HG03064 (cell line): Measurements from ENCODE around the gene EIF2B2.

Experiments used
- ATAC-seq: cut with Tn5 transposase; IDR thresholded peaks from one replicate; pipeline ENCODE4 v1.9.1; 2021; ENCODE audit warnings: low read depth; ENCODE audit not compliant: unreplicated experiment

Gene EIF2B2

GRCh38 chr14:74973003-74973653, 29.6 kb upstream of the EIF2B2 start:
- ATAC-seq: no peak

DNA sequence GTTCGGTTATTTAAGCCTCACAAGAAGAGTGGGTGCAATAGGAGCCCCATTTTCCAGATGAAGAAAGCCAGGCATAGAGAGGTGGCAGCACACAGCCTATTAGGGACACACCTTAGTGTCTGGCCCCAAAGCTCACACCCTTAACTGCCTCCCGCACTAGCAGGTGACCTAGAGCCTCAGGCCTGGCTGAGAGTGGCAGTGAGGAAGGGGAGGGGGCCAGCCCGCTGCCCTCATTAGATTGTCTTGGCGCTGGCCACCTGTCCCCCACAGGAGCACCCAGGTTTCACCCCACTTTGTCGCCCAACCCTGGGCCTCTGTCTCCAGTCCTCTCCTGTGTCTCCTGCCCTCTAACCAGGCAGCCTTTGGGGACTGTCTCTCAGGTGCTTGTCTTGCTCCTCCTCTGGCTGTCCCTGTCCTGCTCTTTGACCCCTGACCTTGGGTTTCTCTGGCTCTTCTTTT, 28.8 kb upstream of the EIF2B2 start:
- no peak for ATAC-seq

GRCh38 chr14:74974364-74975058, 28.2 kb upstream of the EIF2B2 start:
- no peak for ATAC-seq

- ATAC-seq: no peak
Measured at GRCh38 chr14:74975059-74975810, 27.5 kb upstream of the EIF2B2 start.

DNA sequence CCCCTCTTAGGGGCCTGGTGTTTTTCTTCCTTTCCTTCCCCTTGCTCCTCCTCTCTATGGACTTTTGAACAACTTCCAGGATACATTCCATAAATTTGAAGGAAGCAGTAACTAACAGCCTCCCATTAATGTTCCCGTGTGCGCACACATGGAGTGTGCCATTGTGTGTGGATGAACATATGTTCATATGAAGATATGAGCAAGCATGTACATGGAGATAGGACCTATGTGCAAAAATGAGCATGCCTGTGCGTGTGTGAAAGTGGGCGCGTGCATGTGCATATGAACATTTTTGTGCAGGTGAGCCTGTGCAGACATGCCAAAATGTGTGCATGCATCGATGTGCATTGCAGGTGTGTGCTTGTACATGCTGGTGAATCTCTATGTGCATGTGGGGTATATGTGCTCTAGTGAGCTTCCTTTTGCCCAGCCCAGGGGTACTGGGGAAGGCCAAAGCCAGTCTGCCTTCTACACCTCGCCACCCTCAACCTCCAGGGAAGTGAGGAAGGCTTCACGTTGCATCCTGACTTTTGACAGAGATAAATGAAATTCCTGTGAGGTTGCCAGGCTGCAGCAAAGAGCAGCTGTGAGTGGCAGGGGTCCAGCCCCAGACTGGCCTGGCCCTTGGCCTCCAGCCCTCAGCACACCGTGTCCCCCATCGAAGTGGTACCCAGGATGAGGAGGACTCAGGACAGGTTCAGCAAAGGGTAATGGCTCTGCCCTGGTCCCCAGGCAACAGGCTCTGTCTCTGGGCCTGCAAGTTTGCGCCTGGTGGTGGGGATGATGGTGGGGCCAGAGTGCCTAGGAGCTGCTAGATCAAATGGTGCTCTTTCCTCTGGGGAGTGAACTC, 26.2 kb upstream of the EIF2B2 start:
- ATAC-seq: no peak

DNA sequence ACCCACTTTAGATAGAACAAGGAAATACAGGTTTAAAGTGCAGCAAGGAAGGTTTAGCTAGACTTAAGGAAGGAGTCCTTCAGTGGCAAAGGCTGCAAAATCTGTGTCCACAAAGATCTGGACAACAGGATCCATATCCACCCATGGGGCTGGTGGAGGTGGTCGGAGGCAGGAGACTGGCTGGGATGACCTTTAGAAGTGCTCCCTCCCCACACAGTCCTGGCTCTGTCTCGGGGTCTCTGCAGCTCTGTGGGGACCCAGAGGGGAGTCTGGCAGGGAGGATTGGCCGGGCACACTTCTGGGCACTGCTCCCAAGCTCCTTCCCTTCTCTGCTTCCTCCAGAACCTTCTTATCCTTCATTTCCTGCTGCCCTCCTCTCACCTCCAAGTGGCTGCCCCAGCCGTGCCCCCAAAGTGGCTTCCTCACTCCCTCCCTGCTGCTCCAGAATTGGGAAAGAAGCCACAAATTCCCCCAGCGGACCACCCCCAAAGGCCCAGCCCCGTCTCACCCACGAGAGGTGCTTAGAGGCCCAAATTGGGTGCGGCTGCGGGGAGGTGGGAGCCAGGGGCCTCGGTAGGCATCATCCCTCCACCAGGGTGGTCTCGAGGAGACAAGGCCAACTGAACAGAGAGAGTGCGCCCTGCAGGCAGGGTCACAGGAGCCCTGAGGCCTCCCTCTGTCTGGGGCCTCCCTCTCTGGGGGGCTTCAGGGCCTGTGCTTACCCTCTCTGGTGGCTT, 25.4 kb upstream of the EIF2B2 start:
- no peak for ATAC-seq

DNA sequence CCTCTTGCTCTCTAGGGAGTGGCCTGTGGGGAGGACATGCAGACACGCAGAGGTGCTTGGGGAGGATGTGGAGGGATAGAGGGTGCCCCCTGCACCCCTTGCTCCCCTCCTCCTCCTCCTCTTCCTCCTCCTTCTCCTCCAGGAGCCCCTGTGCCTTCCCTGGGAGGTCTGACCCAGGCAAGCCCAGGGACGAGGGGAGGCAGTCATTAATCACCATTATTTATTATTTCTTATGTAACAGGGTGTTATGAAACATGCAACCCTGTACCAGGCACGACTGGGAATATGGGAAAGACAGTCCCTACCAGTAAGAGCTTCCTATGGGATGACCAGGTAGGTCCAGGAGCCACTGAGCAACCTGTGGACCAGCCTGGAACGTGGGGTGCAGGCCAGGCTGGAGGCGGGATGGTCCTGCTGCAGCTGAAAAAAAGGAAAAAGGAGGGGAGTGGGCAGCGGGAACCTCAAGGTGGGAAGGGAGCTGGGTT, 24.8 kb upstream of the EIF2B2 start:
- no peak for ATAC-seq

GRCh38 chr14:74978416-74978947, 24.2 kb upstream of the EIF2B2 start:
- ATAC-seq: no peak

DNA sequence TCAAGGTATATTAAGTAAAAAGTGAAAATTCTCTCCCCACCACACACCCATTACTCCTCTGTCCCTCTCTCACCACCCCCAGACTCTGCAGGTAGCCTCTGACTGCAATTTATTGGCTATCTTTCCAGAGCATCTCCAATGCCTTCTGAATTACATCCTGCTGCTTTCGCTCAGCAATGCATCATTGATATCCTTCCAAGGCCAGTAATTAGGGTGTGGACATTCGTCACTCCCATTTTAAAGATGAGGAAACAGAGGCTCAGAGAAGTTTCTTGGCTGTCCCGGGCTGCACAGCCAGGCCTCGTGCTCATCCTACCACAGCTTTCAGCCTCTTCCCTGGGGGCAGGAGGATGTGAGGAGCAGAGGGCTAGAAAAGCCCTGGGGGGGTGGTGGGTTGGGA, 23.7 kb upstream of the EIF2B2 start:
- no peak for ATAC-seq

DNA sequence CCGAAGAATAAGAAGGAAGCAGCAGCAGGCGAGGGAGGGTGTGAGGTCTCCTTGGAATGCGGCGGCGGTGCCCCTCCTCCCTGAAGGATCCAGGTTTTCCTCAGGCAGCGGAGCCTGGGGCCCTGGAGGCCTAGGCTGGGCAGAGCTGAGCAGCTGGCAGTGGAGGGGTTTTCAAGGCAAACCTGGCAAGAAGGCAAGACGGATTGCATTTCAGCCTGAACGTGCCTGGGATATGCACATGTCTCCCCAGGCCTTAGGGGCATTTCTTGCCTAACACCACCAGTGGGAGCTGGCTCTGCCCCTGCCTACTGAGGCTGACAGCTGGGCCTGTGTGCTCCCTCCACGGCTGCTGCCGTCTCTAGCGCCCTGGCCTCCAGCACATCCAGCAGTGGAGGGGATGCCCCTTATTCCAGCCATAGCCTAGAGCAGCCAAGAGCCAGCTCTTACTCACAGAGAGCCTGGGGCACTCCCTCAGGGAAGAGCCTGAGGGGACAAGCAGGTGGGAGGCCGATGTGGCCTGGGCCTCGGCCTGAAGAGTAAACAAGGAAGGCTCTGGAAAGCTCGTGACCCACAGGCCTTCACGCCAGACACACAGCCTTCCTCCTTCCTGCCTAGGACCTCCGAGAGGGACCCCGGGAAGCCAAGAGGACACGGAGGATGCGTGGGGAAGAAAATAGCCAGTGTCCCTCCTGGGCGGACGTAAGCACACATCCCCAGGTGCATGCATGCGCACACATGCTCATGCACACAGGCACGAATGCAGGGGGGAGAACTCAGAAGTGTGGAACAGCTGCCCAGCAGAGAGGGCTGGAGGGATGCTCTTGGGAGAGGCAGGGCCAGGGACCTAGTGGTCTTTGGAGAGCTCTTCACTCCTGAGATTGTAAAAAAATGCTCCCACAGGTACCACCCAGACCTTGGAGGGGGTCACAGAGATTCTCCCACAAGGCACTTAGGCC, 23.0 kb upstream of the EIF2B2 start:
- no peak for ATAC-seq

DNA sequence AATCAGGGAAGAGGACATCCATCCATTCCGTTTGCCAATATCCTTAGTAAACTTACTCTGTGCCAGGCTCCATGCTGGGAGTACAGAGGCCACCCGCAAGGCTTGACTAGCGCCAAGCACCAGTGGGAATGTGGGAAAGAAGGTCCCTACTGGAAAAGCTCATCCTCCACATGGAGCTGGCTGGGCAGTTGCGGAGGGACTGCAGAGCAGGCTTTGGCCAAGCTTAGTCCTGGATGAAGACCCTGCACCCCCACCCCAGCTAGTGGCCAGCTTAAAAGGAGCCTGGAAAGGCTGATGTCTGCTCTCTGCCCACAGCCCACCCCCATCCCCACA, 22.4 kb upstream of the EIF2B2 start:
- no peak for ATAC-seq

GRCh38 chr14:74980731-74981461, 21.8 kb upstream of the EIF2B2 start:
- no peak for ATAC-seq

- ATAC-seq: no peak
Measured at GRCh38 chr14:74981462-74981782, 21.3 kb upstream of the EIF2B2 start.

DNA sequence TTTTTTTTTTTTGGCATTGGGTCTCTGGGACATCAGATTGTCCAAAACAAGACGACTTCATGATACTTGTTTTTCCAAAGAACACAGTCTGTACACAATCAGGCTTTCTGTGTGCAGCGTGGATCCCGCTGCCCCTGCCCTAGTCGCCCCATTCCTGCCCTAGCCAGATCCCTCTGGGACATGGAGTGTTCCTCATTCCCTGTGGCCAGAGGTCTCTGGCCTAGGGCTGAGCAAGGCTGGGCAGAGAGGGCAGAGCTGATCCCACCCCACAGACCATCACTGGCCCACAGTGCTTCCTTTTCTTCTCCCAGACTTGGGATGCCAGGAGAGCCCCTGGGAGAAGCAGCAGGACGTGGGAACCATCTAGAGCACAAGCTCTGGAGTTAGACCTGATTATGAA, 20.9 kb upstream of the EIF2B2 start:
- ATAC-seq: no peak

DNA sequence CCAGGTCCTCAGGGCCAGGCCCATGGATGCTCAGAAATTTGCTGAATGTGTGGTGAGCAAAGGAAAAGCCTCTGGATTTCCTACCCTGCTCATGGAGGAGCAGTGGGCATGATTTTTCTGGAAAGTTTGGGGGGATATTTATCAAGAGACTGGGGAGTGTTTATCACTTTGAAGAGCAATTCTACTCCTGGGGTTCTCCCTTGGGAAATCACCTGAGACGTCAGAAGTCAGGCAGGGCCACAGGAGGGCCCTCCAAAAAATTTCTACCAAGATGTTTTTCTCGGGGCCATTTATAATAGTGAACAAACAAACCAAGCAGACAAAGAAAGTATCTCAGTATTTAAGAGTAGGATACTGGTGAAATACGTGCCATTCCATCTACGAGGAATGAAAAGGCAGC, 20.1 kb upstream of the EIF2B2 start:
- ATAC-seq: no peak

GRCh38 chr14:74983343-74983742, 19.4 kb upstream of the EIF2B2 start:
- ATAC-seq: no peak

DNA sequence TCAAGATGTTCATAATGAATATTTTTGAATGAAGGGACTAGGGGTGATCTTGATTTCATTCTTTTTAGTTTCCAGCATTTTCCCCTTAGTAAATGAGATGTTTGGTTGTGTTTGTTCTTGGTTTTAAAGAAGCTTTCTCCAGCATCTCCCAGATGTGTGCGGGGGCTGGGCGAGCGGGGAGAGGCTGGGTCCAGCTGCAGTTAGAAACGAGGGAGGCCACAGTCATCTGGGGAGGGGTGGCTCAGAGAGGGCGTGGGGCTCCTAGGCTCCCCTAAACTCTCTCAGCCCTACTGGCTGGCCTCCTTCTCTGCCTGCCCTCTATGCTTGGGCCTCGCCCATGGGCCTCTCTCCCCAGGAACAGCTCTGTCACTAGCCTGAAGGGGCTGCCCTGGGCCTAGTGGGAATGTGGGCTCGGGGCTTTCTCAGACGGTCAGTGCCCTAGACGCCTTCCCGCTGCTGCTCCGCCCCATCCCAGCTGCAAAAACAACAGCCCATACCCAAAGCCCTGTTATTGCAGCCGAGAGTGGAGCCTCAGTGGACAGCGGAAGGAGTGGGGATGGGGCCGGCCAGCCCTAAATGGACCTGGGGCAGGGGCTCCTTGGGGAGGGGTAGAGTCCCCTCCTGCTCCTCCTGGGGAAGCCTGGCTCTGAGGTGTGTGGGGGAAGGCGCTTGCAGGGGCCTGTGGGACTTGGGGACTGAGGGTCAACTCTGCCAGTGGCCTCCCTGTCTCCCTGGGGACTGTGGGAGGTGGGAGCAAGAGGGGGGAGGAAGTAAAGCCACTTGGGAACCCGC, 18.3 kb upstream of the EIF2B2 start:
- no peak for ATAC-seq

- no peak for ATAC-seq
Measured at GRCh38 chr14:74985028-74985310, 17.8 kb upstream of the EIF2B2 start.
